HUDEP-2 (cell line): ENCODE measurements around the gene KIAA1217.

Experiments used
- DNase-seq, 76 experiments: peaks; one replicate each; lab custom pipeline; 2025; ENCODE audit not compliant: unreplicated experiment in 76 of 76; lab: John Stamatoyannopoulos, UW

Gene KIAA1217

GRCh38 chr10:24207781-24208611 is 942 bp upstream of the KIAA1217 start:
- no peak for DNase-seq

DNA sequence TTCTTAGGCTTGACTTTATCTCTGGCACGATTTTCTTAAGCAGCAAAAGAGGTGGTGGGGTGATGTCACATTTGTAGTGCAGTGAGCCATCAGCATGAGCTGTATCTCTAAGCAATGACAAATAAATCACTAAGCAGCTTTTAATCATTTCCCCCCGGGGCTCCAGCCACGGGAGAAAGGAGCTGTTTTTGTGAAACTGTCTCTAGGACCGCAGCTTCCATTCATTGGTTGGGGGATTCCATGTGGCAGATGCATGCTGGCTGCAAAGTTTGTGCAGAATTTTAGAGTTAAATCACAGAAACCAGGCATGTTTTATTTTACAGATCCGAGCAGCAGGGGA is 464 bp downstream of the KIAA1217 start:
- DNase-seq, result no peak

DNA sequence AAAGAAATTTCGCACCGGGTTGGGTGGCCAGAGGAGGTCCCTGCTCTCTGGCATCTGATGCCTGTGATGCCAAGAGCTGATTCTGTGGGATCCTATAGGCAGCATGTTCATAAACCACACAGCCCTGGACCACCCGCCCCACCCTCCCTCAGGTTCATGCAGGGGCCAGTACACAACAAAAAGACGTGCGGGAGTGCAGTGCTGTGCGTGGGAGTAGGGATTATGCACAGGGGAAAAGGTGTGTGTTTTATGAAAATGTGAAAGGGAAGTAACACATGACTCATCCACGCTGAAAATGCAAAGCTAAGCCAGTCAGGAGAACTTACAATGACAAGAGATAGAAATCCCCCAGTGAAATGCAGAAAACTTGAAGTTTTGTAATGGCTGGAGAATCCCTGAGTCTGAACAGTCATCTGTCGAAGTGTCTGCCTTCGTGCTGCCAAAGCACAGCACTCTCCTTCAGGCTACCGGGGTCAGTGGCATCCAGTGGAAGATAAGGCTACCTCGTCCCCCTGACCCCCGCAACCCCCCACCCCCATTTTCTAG is 1.1 kb downstream of the KIAA1217 start:
- no peak for DNase-seq

GRCh38 chr10:24210501-24210900 is 1.6 kb downstream of the KIAA1217 start:
- DNase-seq, result no peak

DNA sequence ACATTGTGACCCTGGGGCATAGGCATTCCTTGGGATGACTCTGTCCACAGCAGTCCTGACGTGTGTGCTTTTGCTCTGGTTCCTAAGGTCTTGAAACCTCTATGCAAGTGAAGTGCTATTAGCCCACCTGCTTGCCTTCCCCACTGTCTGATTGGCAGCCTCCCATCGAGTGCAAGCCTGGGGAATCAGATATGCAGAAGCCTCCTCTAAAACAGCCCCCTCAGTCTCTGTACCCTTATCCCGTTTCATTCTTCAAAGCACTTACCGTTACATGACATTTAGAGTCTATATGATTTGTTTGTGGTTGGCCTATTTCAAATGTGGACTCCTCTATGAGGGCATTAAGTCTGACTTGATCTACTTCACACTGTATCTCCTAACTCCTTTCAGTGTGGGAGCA is 4.3 kb downstream of the KIAA1217 start:
- no peak for DNase-seq

GRCh38 chr10:24213881-24214280 is 4.9 kb downstream of the KIAA1217 start:
- DNase-seq, result no peak

DNA sequence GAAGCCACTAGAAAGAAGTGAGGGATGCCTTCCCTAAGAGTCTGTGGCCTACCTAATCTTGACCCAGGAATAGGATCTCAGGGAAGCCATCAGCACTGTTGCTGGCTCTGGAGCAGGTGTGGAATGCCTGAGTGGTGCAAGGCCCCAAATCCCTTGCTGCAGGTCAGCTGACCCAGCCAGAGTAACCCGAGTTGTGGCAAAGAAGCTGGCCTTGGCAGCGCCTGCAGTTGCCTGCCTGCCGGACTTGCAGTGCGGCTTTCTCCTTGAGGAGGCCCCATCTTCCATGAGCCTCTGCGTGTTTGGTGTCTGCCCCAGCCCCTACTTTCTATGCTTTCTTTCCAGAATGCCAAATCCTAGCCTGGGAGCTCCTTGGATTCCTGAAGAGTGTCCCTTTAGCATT is 5.8 kb downstream of the KIAA1217 start:
- no peak for DNase-seq

DNA sequence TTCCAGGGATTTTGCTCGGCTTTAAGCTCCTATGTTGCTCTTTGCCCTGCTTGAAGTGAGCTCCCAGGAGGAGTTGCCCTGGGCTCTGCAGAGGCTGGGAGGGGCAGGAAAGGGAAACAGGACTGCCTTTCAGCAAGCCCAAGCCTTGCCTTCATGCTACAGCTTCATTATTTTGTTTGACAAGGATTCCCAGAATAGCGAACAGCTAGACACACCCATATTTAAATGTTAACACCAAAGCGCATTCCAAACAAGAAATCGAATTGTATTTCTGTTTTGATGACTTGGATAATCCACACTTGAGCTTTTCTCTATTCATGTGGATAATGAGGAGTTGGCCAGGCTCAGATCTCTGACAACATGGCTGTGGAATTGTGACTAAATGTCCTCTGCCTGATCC is 6.3 kb downstream of the KIAA1217 start:
- DNase-seq, result no peak

DNA sequence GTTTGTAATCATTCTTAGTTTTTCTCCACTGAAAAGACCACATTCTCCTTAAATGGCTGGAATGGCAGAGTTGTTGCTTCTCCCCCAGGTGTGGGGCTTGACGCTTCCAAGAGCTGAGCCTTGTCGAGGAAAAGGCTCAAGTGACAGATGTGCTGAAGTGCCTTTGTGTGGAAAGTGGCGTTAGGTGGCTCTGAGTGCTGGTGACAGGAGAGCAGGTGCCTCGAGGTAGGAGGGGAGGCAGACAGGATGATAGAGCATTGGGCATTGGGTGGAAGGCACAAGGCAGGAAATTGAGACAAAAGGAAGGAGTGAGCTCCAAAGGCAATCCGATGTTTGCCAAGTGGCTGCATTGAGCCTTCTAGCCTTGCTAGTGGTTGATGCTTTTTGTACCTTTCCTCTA is 6.7 kb downstream of the KIAA1217 start:
- no peak for DNase-seq

DNA sequence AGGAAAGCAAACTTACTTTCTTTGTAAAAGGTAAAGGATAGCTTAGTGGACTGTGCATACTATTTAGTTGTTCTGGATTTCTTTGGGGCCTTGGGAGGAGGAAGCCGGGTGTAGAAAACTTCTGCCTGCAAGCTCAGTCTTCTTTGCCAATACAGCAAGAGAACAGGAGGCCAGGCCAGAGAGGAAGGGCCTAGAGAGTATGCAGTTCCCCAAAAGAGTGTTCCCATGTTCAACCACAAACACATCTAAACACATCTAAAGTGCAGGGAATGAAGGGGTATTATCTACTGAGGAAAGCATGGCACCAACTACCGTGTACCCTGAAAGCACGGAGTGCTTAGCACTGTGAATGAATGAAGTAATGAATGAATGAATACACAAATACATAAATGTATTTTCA is 11.0 kb downstream of the KIAA1217 start:
- no peak for DNase-seq

DNA sequence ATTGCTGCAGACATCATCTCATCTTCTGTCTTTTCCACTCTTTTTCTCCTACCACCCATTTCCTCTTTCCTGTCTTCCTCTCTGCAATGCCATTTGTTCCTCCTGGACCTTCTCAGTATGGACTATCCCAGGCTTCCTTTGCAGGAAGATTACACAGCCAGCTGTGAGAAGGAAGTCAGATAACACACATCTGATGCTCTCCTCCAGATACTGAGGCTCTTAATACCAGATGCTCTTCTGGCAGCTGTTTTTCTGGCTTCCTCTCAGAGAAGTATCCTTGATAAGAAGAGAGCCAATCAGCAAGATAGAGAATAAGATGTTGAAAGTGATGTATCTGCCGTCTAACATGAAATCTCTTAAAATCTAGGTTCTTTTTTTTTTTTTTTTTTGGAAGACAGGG is 14.4 kb downstream of the KIAA1217 start:
- no peak for DNase-seq

DNA sequence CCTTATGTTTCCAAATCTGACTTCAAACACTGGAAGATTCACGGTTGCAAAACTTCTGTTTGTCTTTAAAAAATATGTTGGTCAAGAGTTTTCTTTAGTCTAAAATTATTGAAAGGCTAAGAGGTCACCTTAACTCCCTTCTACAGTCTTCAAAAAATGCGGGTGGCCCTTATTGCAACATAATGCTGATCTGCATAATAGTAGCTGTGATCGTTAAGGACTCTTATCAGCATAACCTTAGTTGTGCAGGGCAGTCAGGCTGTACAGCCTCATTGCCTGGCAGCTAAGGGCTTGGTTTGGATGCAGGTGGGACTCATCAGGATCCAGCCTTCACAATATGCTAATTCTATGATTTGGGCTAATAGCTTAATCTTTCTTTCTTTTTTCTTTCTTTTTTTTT is 15.0 kb downstream of the KIAA1217 start:
- no peak for DNase-seq

- DNase-seq, result no peak
These were observed 19.7 kb downstream of the KIAA1217 start for GRCh38 chr10:24228642-24229041.

- no peak for DNase-seq
These were observed 21.0 kb downstream of the KIAA1217 start for GRCh38 chr10:24229909-24230308.

DNA sequence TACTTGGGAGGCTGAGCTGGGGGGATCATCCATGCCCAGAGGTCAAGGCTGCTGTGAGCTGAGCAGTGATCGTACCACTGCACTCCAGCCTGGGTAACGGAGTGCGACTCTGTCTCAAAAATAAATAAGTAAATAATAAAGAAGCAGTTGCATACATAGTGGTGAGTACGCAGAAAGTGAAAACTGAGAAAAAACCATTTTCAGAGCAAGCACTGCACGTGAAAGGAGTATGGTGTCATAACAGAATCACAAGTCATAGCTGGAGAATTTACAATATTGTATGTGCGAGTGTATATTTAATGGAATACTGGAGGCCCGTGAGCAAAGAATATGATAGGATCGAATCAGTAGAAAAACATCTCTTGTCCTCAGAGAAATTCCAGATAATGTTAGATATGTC is 22.3 kb downstream of the KIAA1217 start:
- no peak for DNase-seq

DNA sequence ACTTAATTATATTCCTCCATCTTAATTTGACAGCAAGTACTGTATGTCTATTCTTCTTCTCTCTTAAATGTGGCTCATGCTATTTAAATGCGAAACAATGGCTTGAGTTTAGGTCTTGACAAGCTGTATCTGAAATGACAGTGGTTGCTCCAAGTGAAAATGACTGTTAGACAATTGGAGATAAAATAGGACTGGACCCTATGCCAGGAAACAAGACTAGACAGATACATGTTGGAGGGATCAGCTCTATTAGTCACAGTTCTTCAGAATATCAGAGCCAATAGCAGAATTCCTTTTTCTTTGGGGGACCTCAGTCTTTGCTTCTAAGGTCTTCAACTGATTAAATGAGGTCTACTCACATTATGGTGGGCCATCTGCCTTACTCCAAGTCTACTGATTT is 25.8 kb downstream of the KIAA1217 start:
- DNase-seq, result no peak

GRCh38 chr10:24235471-24235870 is 26.5 kb downstream of the KIAA1217 start:
- no peak for DNase-seq

- no peak for DNase-seq
These were observed 29.0 kb downstream of the KIAA1217 start for GRCh38 chr10:24237801-24238395.

- DNase-seq, result no peak
These were observed 29.7 kb downstream of the KIAA1217 start for GRCh38 chr10:24238519-24239247.

DNA sequence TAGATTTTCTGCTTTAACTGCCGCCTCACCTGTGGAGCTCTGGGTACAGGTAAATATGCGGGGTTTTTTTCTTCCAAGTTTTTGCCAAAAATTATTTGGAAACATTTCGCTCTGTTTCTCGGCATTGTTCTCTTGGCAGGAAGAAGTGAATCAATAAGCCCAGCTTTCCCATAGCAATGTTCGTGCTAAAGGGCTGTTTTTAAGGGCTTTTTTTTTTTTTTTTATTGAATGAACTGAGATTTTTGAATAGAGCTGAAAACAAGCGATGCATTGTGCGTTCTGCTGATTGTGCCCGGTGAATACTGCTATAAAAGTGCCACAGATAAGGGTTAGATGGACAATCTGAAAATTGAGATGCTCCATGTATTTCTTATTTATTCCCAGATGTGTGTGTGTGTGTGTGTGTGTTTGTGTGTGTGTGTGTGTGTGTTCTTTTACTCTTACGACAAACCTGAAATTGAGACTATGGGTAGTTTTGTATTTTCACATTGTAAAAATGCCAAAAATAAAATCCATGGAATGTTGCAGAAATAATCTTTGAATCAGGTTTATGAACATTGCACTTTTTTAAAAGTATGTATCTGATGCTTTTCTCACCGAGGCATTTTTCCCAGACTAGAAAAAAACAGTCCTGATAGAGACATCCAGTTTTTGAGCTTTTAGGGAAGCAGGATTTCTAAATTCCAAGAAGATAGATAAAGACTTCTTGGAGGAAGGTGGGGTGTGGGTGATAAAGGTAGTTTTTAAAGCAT is 30.5 kb downstream of the KIAA1217 start:
- DNase-seq, result no peak
